ENCODE measurements around the gene PRICKLE1.

DNA sequence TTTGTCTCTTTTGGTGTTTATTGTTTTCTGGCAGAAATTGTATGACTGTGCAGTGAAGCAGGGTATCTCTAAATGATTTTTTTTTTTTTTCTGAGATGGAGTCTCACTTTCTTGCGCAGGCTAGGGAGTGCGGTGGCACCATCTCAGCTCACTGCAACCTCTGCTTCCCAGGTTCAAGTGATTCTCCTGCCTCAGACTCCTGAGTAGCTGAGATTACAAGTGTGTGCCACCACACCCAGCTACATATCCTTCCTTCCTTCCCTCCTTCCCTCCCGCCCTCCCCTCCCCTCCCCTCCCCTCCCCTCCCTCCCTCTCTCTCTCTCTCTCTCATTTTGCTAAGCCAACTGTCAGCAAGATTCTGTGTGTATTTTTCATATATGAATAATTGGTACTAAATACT is 169.2 kb downstream of the PRICKLE1 start:
- TF ChIP-seq CTCF (conservative IDR thresholded peaks at IDR 0.05; ENCODE audit: low read depth in 2 of 2) (no peak), ZNF462 (CRISPR knock-in tag; IDR thresholded peaks at IDR 0.05) (no peak), JUNB (IDR thresholded peaks at IDR 0.05; ENCODE audit: unreplicated experiment) (no peak), EZH2phosphoT487 (IDR thresholded peaks at IDR 0.05; ENCODE audit: unreplicated experiment) (no peak), EZH2 (IDR thresholded peaks at IDR 0.05; ENCODE audit: low read depth, unreplicated experiment) (no peak), POLR2AphosphoS5 (IDR thresholded peaks at IDR 0.05; ENCODE audit: low read depth) (no peak), REST (IDR thresholded peaks at IDR 0.05; ENCODE audit: unreplicated experiment) (no peak), ZNF114 (CRISPR knock-in tag; IDR thresholded peaks at IDR 0.05) (no peak), CREB1 (CRISPR knock-in tag; IDR thresholded peaks at IDR 0.05; ENCODE audit: low read depth) (no peak)
- TF ChIP-seq, protein P1, sequence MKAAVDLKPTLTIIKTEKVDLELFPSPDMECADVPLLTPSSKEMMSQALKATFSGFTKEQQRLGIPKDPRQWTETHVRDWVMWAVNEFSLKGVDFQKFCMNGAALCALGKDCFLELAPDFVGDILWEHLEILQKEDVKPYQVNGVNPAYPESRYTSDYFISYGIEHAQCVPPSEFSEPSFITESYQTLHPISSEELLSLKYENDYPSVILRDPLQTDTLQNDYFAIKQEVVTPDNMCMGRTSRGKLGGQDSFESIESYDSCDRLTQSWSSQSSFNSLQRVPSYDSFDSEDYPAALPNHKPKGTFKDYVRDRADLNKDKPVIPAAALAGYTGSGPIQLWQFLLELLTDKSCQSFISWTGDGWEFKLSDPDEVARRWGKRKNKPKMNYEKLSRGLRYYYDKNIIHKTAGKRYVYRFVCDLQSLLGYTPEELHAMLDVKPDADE (IDR thresholded peaks at IDR 0.05), result no peak
